ENCODE data around the gene ORC3. TPM values are rescaled to one million over a fixed set of nuclear protein-coding genes. Genes with fewer than 3 reads are reported as not detected.

The ORC3 gene
- total and polyA plus RNA-seq, 5 donors from 2014 or later, result 17.8 to 49.3 (median 39.4) TPM

DNA sequence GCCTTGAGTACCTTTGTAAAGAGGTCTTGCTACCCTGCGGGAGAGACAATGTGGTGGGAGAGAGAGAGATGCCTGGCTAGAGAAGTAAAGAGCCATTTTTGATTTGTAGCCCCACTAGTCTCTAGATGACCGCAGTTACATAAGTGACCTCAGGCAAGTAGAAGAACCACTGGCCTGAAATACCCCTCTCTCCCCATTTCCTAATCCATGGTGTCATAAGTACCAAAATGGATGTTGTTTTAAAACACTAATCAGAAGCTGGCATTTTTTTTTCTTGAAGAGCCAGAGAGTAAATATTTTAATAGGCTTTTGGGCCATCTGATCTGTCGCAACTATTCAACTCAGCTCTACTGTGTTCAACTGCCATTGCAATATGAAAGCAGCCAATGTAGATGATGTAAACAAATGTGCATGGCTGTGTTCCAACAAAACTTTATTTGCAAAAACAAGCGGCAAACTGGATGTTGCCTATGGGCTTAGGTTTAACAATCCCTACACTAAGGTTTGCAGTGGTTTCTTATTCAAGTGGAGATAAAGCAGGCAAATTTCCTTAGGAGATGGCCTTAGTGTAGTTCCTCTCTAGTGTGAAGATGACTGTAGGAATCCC, 36.7 kb upstream of the ORC3 start:
- Mint-ChIP-seq H3K9me3 (no peaks in the 10 kb centered on the region), H3K27ac (peak overlapping the region in 2 of 3 donors; percentile 19 to 26), H3K4me1 (peaks cover 8 to 29% (median 12%) of the 10 kb centered on the region in 4 donors), H3K36me3 (peaks cover 50% of the 10 kb centered on the region), H3K27me3 (no peaks in the 10 kb centered on the region), H3K4me3 (no peak overlapping the region)
- ATAC-seq (ENCODE audit: low read depth in 2 of 2) (no peak), DNase-seq (no peak)
- no peak overlapping the region for H3K4me3 ChIP-seq (ENCODE audit: low read depth, low read length)
- no peaks in the 10 kb centered on the region for H3K27me3 ChIP-seq (ENCODE audit: control insufficient read depth, insufficient read depth, low read length)
- H3K4me1 ChIP-seq (ENCODE audit: control insufficient read depth, insufficient read depth, low read length, poor library complexity, severe bottlenecking), result no peaks in the 10 kb centered on the region
- no peak overlapping the region for H3K27ac ChIP-seq (ENCODE audit: insufficient read depth, low read length, poor library complexity, severe bottlenecking)
- no peaks in the 10 kb centered on the region for H3K9me3 ChIP-seq (ENCODE audit: control insufficient read depth in 2 of 2, low read length in 2 of 2)
- peaks cover 69% of the 10 kb centered on the region for H3K36me3 ChIP-seq (ENCODE audit: control insufficient read depth, insufficient read depth, low read length)

DNA sequence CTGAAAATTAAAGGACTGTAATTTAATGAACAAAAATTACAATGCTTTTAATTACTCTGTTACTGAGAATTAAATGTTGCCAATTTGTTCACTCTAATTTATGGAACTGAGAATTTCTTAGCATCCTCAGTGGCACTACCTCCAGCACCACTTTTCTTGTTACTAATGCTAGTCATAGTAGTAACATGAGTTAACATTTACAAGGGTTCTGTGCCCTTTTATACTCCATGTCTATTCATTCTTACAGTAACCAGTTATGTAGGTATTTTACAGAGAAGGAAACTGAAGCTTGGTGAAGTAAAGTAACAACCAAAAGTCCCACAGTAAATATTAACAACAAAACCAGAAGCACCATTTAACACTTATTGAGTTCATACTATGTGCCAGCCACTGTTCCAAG, 34.4 kb upstream of the ORC3 start:
- no peaks in the 10 kb centered on the region for H3K27me3 ChIP-seq (ENCODE audit: control insufficient read depth, insufficient read depth, low read length)
- Mint-ChIP-seq H3K4me1 (peaks cover 8 to 22% (median 12%) of the 10 kb centered on the region in 4 donors), H3K9me3 (no peaks in the 10 kb centered on the region), H3K27me3 (no peaks in the 10 kb centered on the region), H3K27ac (peak overlapping the region; percentile 15 to 53 (median 43)), H3K4me3 (no peak overlapping the region), H3K36me3 (peaks cover 45% of the 10 kb centered on the region)
- H3K9me3 ChIP-seq (ENCODE audit: control insufficient read depth in 2 of 2, low read length in 2 of 2), result no peaks in the 10 kb centered on the region
- no peak for DNase-seq
- H3K36me3 ChIP-seq (ENCODE audit: control insufficient read depth, insufficient read depth, low read length), result peaks cover 59% of the 10 kb centered on the region
- H3K4me1 ChIP-seq (ENCODE audit: control insufficient read depth, insufficient read depth, low read length, poor library complexity, severe bottlenecking), result no peaks in the 10 kb centered on the region
- no peak for ATAC-seq (ENCODE audit: low read depth in 2 of 2)
- no peak overlapping the region for H3K4me3 ChIP-seq (ENCODE audit: low read depth, low read length)
- H3K27ac ChIP-seq (ENCODE audit: insufficient read depth, low read length, poor library complexity, severe bottlenecking), result no peak overlapping the region

DNA sequence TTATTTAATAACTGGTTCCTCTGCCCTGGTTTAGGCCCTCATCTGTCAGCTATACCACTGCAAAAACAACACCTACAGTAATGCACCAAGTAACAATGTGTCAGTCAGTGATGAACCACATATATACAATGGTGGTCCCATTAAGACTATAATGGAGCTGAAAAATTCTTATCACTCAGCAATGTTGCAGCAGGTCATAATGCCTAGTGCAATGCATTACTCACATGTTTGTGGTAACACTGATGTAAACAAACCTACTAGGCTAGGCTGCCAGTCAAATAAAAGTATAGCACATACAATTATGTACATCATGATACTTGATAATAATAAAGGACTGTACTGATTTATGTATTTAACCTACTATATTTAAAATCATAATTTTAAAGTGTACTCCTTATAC, 31.5 kb upstream of the ORC3 start:
- no peaks in the 10 kb centered on the region for H3K27me3 ChIP-seq (ENCODE audit: control insufficient read depth, insufficient read depth, low read length)
- no peaks in the 10 kb centered on the region for H3K4me1 ChIP-seq (ENCODE audit: control insufficient read depth, insufficient read depth, low read length, poor library complexity, severe bottlenecking)
- peaks cover 67% of the 10 kb centered on the region for H3K36me3 ChIP-seq (ENCODE audit: control insufficient read depth, insufficient read depth, low read length)
- DNase-seq (no peak), ATAC-seq (ENCODE audit: low read depth in 2 of 2) (no peak)
- H3K4me1 Mint-ChIP-seq, result peaks cover 3 to 15% (median 12%) of the 10 kb centered on the region in 4 donors
- no peaks in the 10 kb centered on the region for H3K27me3 Mint-ChIP-seq
- H3K36me3 Mint-ChIP-seq, result peaks cover 42% of the 10 kb centered on the region
- H3K9me3 Mint-ChIP-seq, result no peaks in the 10 kb centered on the region
- no peak overlapping the region for H3K27ac ChIP-seq (ENCODE audit: insufficient read depth, low read length, poor library complexity, severe bottlenecking)
- H3K4me3 Mint-ChIP-seq, result no peak overlapping the region
- H3K9me3 ChIP-seq (ENCODE audit: control insufficient read depth in 2 of 2, low read length in 2 of 2), result no peaks in the 10 kb centered on the region
- no peak overlapping the region for H3K4me3 ChIP-seq (ENCODE audit: low read depth, low read length)
- peak overlapping the region; percentile 3 to 71 (median 59) for H3K27ac Mint-ChIP-seq

DNA sequence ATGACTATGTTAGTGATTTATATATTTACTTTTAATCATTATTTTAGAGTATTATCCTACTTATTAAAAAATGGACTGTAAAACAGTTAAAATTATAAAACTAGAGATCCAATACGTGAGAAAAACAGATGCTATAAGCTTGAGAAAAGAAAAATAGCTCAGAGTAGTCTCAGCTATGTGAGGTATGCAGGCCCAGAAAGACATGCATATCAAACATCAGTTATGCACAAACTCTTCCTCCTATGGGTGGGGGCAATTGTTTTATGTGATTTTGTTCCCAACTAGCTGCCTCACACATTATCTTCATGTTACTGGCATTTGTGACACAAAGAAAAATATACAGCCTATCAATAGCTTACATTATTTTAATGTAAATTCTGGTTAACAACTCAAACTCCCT, 28.9 kb upstream of the ORC3 start:
- DNase-seq (no peak), ATAC-seq (ENCODE audit: low read depth in 2 of 2) (no peak)
- Mint-ChIP-seq H3K27ac (no peak overlapping the region), H3K4me3 (no peak overlapping the region), H3K36me3 (peaks cover 35% of the 10 kb centered on the region), H3K9me3 (no peaks in the 10 kb centered on the region), H3K4me1 (peaks cover 4 to 17% (median 10%) of the 10 kb centered on the region in 4 donors), H3K27me3 (no peaks in the 10 kb centered on the region)
- H3K4me3 ChIP-seq (ENCODE audit: low read depth, low read length), result no peak overlapping the region
- peaks cover 63% of the 10 kb centered on the region for H3K36me3 ChIP-seq (ENCODE audit: control insufficient read depth, insufficient read depth, low read length)
- no peak overlapping the region for H3K27ac ChIP-seq (ENCODE audit: insufficient read depth, low read length, poor library complexity, severe bottlenecking)
- no peaks in the 10 kb centered on the region for H3K9me3 ChIP-seq (ENCODE audit: control insufficient read depth in 2 of 2, low read length in 2 of 2)
- H3K27me3 ChIP-seq (ENCODE audit: control insufficient read depth, insufficient read depth, low read length), result no peaks in the 10 kb centered on the region
- no peaks in the 10 kb centered on the region for H3K4me1 ChIP-seq (ENCODE audit: control insufficient read depth, insufficient read depth, low read length, poor library complexity, severe bottlenecking)

DNA sequence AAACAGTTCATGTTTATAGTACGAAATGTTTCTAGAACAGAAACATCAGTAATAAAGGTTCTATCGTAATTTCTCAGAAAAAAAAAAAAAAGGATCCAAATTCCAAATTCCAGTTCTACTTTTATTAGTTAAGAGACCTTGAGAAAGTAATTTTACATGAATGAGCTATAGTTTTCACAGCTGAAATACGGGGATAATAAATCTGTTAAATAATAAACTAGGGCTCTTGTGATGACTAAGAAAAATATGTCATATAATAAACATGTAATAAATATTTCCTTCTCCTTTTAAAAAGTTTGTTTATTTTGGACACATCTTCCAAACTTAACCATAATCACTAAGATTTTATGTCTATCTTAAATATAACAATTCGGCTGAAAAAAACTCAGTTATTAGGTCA, 17.9 kb upstream of the ORC3 start:
- Histone ChIP-seq H3K36me3 (ENCODE audit: control insufficient read depth, insufficient read depth, low read length) (peaks cover 9% of the 10 kb centered on the region), H3K9me3 (ENCODE audit: control insufficient read depth in 2 of 2, low read length in 2 of 2) (no peaks in the 10 kb centered on the region), H3K4me3 (ENCODE audit: low read depth, low read length) (no peak overlapping the region), H3K27me3 (ENCODE audit: control insufficient read depth, insufficient read depth, low read length) (no peaks in the 10 kb centered on the region), H3K4me1 (ENCODE audit: control insufficient read depth, insufficient read depth, low read length, poor library complexity, severe bottlenecking) (peaks cover 23% of the 10 kb centered on the region), H3K27ac (ENCODE audit: insufficient read depth, low read length, poor library complexity, severe bottlenecking) (no peak overlapping the region)
- Mint-ChIP-seq H3K4me1 (peaks cover 39 to 61% (median 50%) of the 10 kb centered on the region in 4 donors), H3K27me3 (no peaks in the 10 kb centered on the region), H3K27ac (no peak overlapping the region), H3K9me3 (peaks cover 0 to 3% (median 0%) of the 10 kb centered on the region in 7 donors), H3K4me3 (no peak overlapping the region), H3K36me3 (peaks cover 20% of the 10 kb centered on the region)
- ATAC-seq (ENCODE audit: low read depth in 2 of 2), result no peak
- no peak for DNase-seq

DNA sequence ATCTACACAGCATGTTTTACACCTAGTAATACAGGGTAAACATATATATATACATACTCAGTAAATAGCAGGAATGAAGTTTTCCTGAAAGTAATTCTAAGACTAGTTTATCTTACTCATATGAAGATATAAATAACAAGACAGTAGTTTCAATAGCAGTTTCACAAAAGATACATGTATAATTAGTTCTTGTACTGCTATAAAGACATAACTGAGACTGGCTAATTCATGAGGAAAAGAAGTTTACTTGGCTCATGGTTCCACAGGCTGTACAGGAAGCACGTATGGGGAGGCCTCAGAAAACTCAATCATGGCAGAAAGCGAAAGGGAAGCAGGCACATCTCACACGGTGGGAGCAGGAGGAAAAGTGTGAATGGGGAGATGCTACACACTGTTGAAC, 17.1 kb upstream of the ORC3 start:
- Histone ChIP-seq H3K27me3 (ENCODE audit: control insufficient read depth, insufficient read depth, low read length) (no peaks in the 10 kb centered on the region), H3K9me3 (ENCODE audit: control insufficient read depth in 2 of 2, low read length in 2 of 2) (no peaks in the 10 kb centered on the region), H3K27ac (ENCODE audit: insufficient read depth, low read length, poor library complexity, severe bottlenecking) (no peak overlapping the region), H3K36me3 (ENCODE audit: control insufficient read depth, insufficient read depth, low read length) (peaks cover 13% of the 10 kb centered on the region), H3K4me1 (ENCODE audit: control insufficient read depth, insufficient read depth, low read length, poor library complexity, severe bottlenecking) (peaks cover 23% of the 10 kb centered on the region), H3K4me3 (ENCODE audit: low read depth, low read length) (no peak overlapping the region)
- DNase-seq (no peak), ATAC-seq (ENCODE audit: low read depth in 2 of 2) (no peak)
- peak overlapping the region in 1 of 4 donors; percentile 14 for H3K4me3 Mint-ChIP-seq
- peaks cover 24% of the 10 kb centered on the region for H3K36me3 Mint-ChIP-seq
- no peaks in the 10 kb centered on the region for H3K27me3 Mint-ChIP-seq
- H3K4me1 Mint-ChIP-seq, result peaks cover 41 to 67% (median 50%) of the 10 kb centered on the region in 4 donors
- H3K9me3 Mint-ChIP-seq, result peaks cover 0 to 3% (median 0%) of the 10 kb centered on the region in 7 donors
- H3K27ac Mint-ChIP-seq, result peak overlapping the region in 2 of 3 donors; percentile 34 to 48

DNA sequence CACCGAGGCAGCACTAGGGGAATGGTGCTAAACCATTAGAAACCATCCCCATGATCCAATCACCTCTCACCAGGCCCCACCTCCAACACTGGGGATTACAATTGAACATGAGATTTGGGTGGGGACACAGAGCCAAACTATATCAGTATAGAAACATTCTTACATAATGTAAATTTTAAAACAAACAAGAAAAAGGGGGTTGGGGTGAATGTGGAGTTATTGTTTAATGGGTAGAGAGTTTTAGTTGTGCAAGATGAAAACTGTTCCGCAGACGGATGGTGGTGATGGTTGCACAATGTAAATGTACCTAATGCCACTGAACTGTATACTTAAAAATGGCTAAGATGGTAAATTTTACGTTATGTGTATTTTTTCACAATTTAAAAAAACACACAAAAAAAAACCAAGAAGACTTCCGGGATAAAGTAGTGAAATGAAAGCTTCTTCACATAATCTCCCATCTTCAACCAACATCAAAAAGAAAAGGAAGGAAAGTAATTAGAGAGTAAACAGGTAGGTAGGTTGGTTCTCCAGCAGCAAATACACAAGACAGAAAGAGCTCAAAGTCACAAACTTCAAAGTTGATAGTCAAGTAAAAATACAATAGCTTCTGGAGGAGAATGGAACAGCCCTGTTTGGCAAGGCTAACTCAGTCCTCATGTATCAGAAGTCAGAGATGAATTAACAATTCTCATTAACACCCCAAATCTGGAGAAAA, 16.5 kb upstream of the ORC3 start:
- H3K36me3 Mint-ChIP-seq, result peaks cover 20% of the 10 kb centered on the region
- Histone ChIP-seq H3K36me3 (ENCODE audit: control insufficient read depth, insufficient read depth, low read length) (peaks cover 8% of the 10 kb centered on the region), H3K27ac (ENCODE audit: insufficient read depth, low read length, poor library complexity, severe bottlenecking) (no peak overlapping the region), H3K4me3 (ENCODE audit: low read depth, low read length) (no peak overlapping the region), H3K9me3 (ENCODE audit: control insufficient read depth in 2 of 2, low read length in 2 of 2) (no peaks in the 10 kb centered on the region), H3K27me3 (ENCODE audit: control insufficient read depth, insufficient read depth, low read length) (no peaks in the 10 kb centered on the region), H3K4me1 (ENCODE audit: control insufficient read depth, insufficient read depth, low read length, poor library complexity, severe bottlenecking) (peaks cover 23% of the 10 kb centered on the region)
- peak overlapping the region; percentile 9 to 53 (median 12) for H3K27ac Mint-ChIP-seq
- no peak for DNase-seq
- H3K4me1 Mint-ChIP-seq, result peaks cover 42 to 69% (median 50%) of the 10 kb centered on the region in 4 donors
- ATAC-seq (ENCODE audit: low read depth in 2 of 2), result no peak
- H3K27me3 Mint-ChIP-seq, result no peaks in the 10 kb centered on the region
- peak overlapping the region in 3 of 4 donors; percentile 35 to 77 (median 54) for H3K4me3 Mint-ChIP-seq
- peaks cover 0 to 3% (median 0%) of the 10 kb centered on the region in 7 donors for H3K9me3 Mint-ChIP-seq

Data from CD4-positive, CD25-positive, alpha-beta regulatory T cell (primary cell).